Neuronal stem cell (in vitro differentiated cells): ENCODE data around the gene ANKRD33B.

Source experiments
- DNase-seq: peaks from one replicate; pipeline ENCODE4 v3.0.0-alpha.2; 2013; ENCODE audit warnings: low spot score
- H2AFZ ChIP-seq: one replicate; pipeline ENCODE4 v1.6.1; 2013; ENCODE audit warnings: mild to moderate bottlenecking, low read length, inconsistent platforms
- H2AK5ac ChIP-seq: 2 replicates; pipeline ENCODE4 v1.6.1; 2013; ENCODE audit warnings: low read depth, mild to moderate bottlenecking, inconsistent platforms, low read length, moderate library complexity, mixed read lengths
- H2BK120ac ChIP-seq: 2 replicates; pipeline ENCODE4 v1.6.1; 2013; ENCODE audit warnings: low read depth, mild to moderate bottlenecking, inconsistent platforms, low read length, moderate library complexity, mixed read lengths
- H2BK12ac ChIP-seq: one replicate; pipeline ENCODE4 v1.6.1; 2013; ENCODE audit warnings: low read length, inconsistent platforms
- H2BK15ac ChIP-seq: 2 replicates; pipeline ENCODE4 v1.6.1; 2013; ENCODE audit warnings: mild to moderate bottlenecking, low read length, inconsistent platforms, mixed read lengths
- H2BK5ac ChIP-seq: one replicate; pipeline ENCODE4 v1.6.1; 2013; ENCODE audit warnings: inconsistent platforms, mild to moderate bottlenecking, low read length, moderate library complexity
- H3K14ac ChIP-seq: one replicate; pipeline ENCODE4 v1.6.1; 2013; ENCODE audit warnings: low read length, inconsistent platforms
- H3K18ac ChIP-seq: 2 replicates; pipeline ENCODE4 v1.6.1; 2013; ENCODE audit warnings: low read length, inconsistent platforms
- H3K23ac ChIP-seq: 2 replicates; pipeline ENCODE4 v1.6.1; 2013; ENCODE audit warnings: low read depth, mild to moderate bottlenecking, mixed read lengths, low read length, inconsistent platforms; ENCODE audit not compliant: poor library complexity
- H3K27ac ChIP-seq: replicated peaks from 3 replicates; pipeline ENCODE4 v1.5.1; 2013; ENCODE audit warnings: low read length, inconsistent platforms
- H3K27me3 ChIP-seq, 3 experiments: 2 replicates each; pipeline ENCODE4 v1.6.1; 2013; ENCODE audit warnings: low read length in 3 of 3, mild to moderate bottlenecking in 2 of 3, inconsistent platforms in 1 of 3, low read depth in 1 of 3, mixed read lengths in 1 of 3, moderate library complexity in 1 of 3; ENCODE audit not compliant: control insufficient read depth in 3 of 3, insufficient read depth in 3 of 3
- H3K36me3 ChIP-seq, 2 donors: replicated peaks in 1 of 2; 2 replicates each; pipeline ENCODE4 v1.6.1; 2013; ENCODE audit warnings: low read length in 2 of 2; ENCODE audit not compliant: control insufficient read depth in 2 of 2, insufficient read depth in 2 of 2
- H3K4ac ChIP-seq: 2 replicates; pipeline ENCODE4 v1.6.1; 2013; ENCODE audit warnings: inconsistent platforms, mild to moderate bottlenecking, low read length, moderate library complexity
- H3K4me1 ChIP-seq, 2 donors: 1 replicate in 1 of 2; 2 replicates in 1 of 2; pipeline ENCODE4 v1.6.1; 2013; ENCODE audit warnings: low read length in 2 of 2, low read depth in 1 of 2; ENCODE audit not compliant: control insufficient read depth in 2 of 2, insufficient read depth in 1 of 2
- H3K4me2 ChIP-seq: one replicate; pipeline ENCODE4 v1.6.1; 2013; ENCODE audit warnings: mild to moderate bottlenecking, low read length, inconsistent platforms; ENCODE audit not compliant: insufficient read depth, poor library complexity, severe bottlenecking
- H3K4me3 ChIP-seq, 2 donors: 2 replicates each; pipeline ENCODE4 v1.5.1; 2013; ENCODE audit warnings: low read length in 2 of 2, mild to moderate bottlenecking in 2 of 2, inconsistent platforms in 1 of 2, moderate library complexity in 1 of 2
- H3K79me1 ChIP-seq: one replicate; pipeline ENCODE4 v1.6.1; 2013; ENCODE audit warnings: low read depth, mild to moderate bottlenecking, inconsistent platforms, low read length, moderate library complexity
- H3K9ac ChIP-seq: one replicate; pipeline ENCODE4 v1.6.1; 2013; ENCODE audit warnings: mild to moderate bottlenecking, low read depth, low read length, inconsistent platforms; ENCODE audit not compliant: poor library complexity
- H3K9me3 ChIP-seq, 2 donors: replicated peaks in 1 of 2; 2 replicates each; pipeline versions ENCODE3 to v1.6.1; 2013; ENCODE audit warnings: low read length in 2 of 2, mild to moderate bottlenecking in 2 of 2, inconsistent platforms in 1 of 2, low read depth in 1 of 2, mixed read lengths in 1 of 2, moderate library complexity in 1 of 2; ENCODE audit not compliant: control insufficient read depth in 2 of 2, insufficient read depth in 1 of 2
- H4K8ac ChIP-seq: one replicate; pipeline ENCODE4 v1.6.1; 2013; ENCODE audit warnings: low read depth, mild to moderate bottlenecking, inconsistent platforms, low read length, moderate library complexity
- H4K91ac ChIP-seq: one replicate; pipeline ENCODE4 v1.6.1; 2013; ENCODE audit warnings: low read length, low read depth, mild to moderate bottlenecking, inconsistent platforms; ENCODE audit not compliant: poor library complexity
- WGBS, 2 donors: extraction: QIAGEN DNeasy Blood & Tissue Kit; methylation state at CpG; one replicate each; pipeline ENCODE4 v1.1.7; 2013; ENCODE audit warnings: missing lambda C conversion rate in 2 of 2, mixed read lengths in 1 of 2; ENCODE audit not compliant: insufficient read length in 2 of 2, insufficient replicate concordance in 1 of 2; ENCODE audit errors: extremely low coverage in 2 of 2; 5-methylcytosine and 5-hydroxymethylcytosine counted together

The ANKRD33B gene

GRCh38 chr5:10528827-10529226, 35.0 kb upstream of the ANKRD33B start:
- DNase-seq, result no peak
- H3K4me3 ChIP-seq, result no peak overlapping the region
- no peak overlapping the region for H4K8ac ChIP-seq
- peaks cover 2 to 7% of the 10 kb centered on the region in 2 donors for H3K9me3 ChIP-seq
- no peaks in the 10 kb centered on the region for H3K27me3 ChIP-seq
- no peak overlapping the region for H4K91ac ChIP-seq
- no peaks in the 10 kb centered on the region for H3K79me1 ChIP-seq
- no peak overlapping the region for H2AK5ac ChIP-seq
- no peak overlapping the region for H3K4me2 ChIP-seq
- H2BK5ac ChIP-seq, result no peak overlapping the region
- H3K23ac ChIP-seq, result no peak overlapping the region
- H3K14ac ChIP-seq, result no peak overlapping the region
- no peak overlapping the region for H3K9ac ChIP-seq
- H2AFZ ChIP-seq, result no peak overlapping the region
- no peaks in the 10 kb centered on the region for H3K36me3 ChIP-seq
- no CpG with 5 or more reads among the region's 1 CpG for WGBS, 2 donors
- no peak overlapping the region for H2BK15ac ChIP-seq
- no peak overlapping the region for H3K4ac ChIP-seq
- H3K4me1 ChIP-seq, result peaks cover 5 to 9% of the 10 kb centered on the region in 2 donors
- no peak overlapping the region for H3K18ac ChIP-seq
- H2BK12ac ChIP-seq, result no peak overlapping the region
- H2BK120ac ChIP-seq, result no peak overlapping the region
- H3K27ac ChIP-seq, result no peak overlapping the region

- WGBS, 2 donors, result no CpG with 5 or more reads among the region's 11 CpGs
- Histone ChIP-seq H3K27ac (no peak overlapping the region), H2BK120ac (no peak overlapping the region), H3K27me3 (peaks cover 0 to 8% (median 0%) of the 10 kb centered on the region in 3 experiments), H2BK15ac (peak overlapping the region; percentile 69), H3K4me2 (no peak overlapping the region), H3K18ac (no peak overlapping the region), H3K4me1 (peaks cover 5 to 11% of the 10 kb centered on the region in 2 donors), H3K9me3 (peaks cover 2 to 7% of the 10 kb centered on the region in 2 donors), H2BK5ac (peak overlapping the region; percentile 2), H3K4ac (no peak overlapping the region), H2BK12ac (no peak overlapping the region), H3K79me1 (no peaks in the 10 kb centered on the region), H3K36me3 (no peaks in the 10 kb centered on the region), H3K9ac (no peak overlapping the region), H4K91ac (no peak overlapping the region), H2AFZ (no peak overlapping the region), H4K8ac (no peak overlapping the region), H3K4me3 (no peak overlapping the region), H3K14ac (no peak overlapping the region), H3K23ac (no peak overlapping the region), H2AK5ac (peak overlapping the region; percentile 82)
- no peak for DNase-seq
Observed at GRCh38 chr5:10530601-10531320, 33.1 kb upstream of the ANKRD33B start.

GRCh38 chr5:10532421-10532820, 31.4 kb upstream of the ANKRD33B start:
- no peak overlapping the region for H4K8ac ChIP-seq
- no peak overlapping the region for H3K27ac ChIP-seq
- WGBS, 2 donors, result no CpG with 5 or more reads among the region's 3 CpGs
- no peak overlapping the region for H4K91ac ChIP-seq
- peaks cover 0 to 16% (median 0%) of the 10 kb centered on the region in 3 experiments for H3K27me3 ChIP-seq
- no peak overlapping the region for H2BK5ac ChIP-seq
- H3K9ac ChIP-seq, result no peak overlapping the region
- H3K23ac ChIP-seq, result no peak overlapping the region
- H3K14ac ChIP-seq, result no peak overlapping the region
- H3K4me1 ChIP-seq, result peaks cover 2 to 11% of the 10 kb centered on the region in 2 donors
- H3K4ac ChIP-seq, result no peak overlapping the region
- no peak overlapping the region for H2BK12ac ChIP-seq
- no peak overlapping the region for H3K4me3 ChIP-seq
- peaks cover 2 to 7% of the 10 kb centered on the region in 2 donors for H3K9me3 ChIP-seq
- H3K36me3 ChIP-seq, result no peaks in the 10 kb centered on the region
- H3K18ac ChIP-seq, result no peak overlapping the region
- no peak overlapping the region for H2AFZ ChIP-seq
- peak overlapping the region; percentile 79 for H2AK5ac ChIP-seq
- H3K79me1 ChIP-seq, result no peaks in the 10 kb centered on the region
- DNase-seq, result no peak
- no peak overlapping the region for H3K4me2 ChIP-seq
- H2BK120ac ChIP-seq, result no peak overlapping the region
- peak overlapping the region; percentile 98 for H2BK15ac ChIP-seq

GRCh38 chr5:10533226-10533625, 30.6 kb upstream of the ANKRD33B start:
- no peak overlapping the region for H4K91ac ChIP-seq
- no peak overlapping the region for H2BK12ac ChIP-seq
- no peak overlapping the region for H3K23ac ChIP-seq
- no CpG with 5 or more reads among the region's 17 CpGs for WGBS, 2 donors
- no peak overlapping the region for H3K27ac ChIP-seq
- H4K8ac ChIP-seq, result no peak overlapping the region
- H3K14ac ChIP-seq, result no peak overlapping the region
- no peaks in the 10 kb centered on the region for H3K36me3 ChIP-seq
- H3K4me1 ChIP-seq, result peaks cover 2 to 11% of the 10 kb centered on the region in 2 donors
- peak overlapping the region; percentile 72 for H2AFZ ChIP-seq
- H3K4me2 ChIP-seq, result no peak overlapping the region
- peaks cover 0 to 23% (median 0%) of the 10 kb centered on the region in 3 experiments for H3K27me3 ChIP-seq
- no peak overlapping the region for H2BK5ac ChIP-seq
- H3K9me3 ChIP-seq, result peaks cover 2 to 7% of the 10 kb centered on the region in 2 donors
- H3K4ac ChIP-seq, result no peak overlapping the region
- peak overlapping the region; percentile 79 for H2AK5ac ChIP-seq
- no peaks in the 10 kb centered on the region for H3K79me1 ChIP-seq
- H3K9ac ChIP-seq, result no peak overlapping the region
- H2BK120ac ChIP-seq, result peak overlapping the region; percentile 73
- peak overlapping the region; percentile 88 for H3K18ac ChIP-seq
- H2BK15ac ChIP-seq, result peak overlapping the region; percentile 98
- DNase-seq, result no peak
- H3K4me3 ChIP-seq, result no peak overlapping the region
